Skeletal muscle cell (primary cell): ENCODE data around the gene ALKBH7.

Experiments used
- DNase-seq: peaks from one replicate; pipeline ENCODE4 v3.0.0-alpha.2; 2010; ENCODE audit warnings: low read depth
- H3K4me3 ChIP-seq: 2 replicates; pipeline ENCODE4 v1.5.1; 2011; ENCODE audit warnings: low read depth, mild to moderate bottlenecking, control low read depth, low read length, moderate library complexity

Gene ALKBH7

DNA sequence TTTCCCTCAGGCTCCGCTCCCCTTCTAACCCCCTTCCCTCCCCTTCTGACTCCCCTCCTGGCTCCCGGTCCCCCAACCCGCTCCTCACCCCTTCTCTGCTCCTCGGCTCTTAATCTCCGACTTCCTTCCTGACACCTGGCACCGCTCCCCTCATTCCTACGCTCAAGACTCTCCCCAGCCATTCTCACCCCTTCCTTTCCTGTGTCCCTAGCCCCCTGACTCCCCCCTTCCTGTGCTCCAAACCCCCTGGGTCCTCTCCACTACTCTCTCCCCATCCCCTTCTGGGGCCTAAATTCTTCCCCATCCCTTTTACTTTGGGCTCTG lies 10.6 kb upstream of the ALKBH7 start:
- no peak for DNase-seq
- peak overlapping the region; percentile 69 for H3K4me3 ChIP-seq

DNA sequence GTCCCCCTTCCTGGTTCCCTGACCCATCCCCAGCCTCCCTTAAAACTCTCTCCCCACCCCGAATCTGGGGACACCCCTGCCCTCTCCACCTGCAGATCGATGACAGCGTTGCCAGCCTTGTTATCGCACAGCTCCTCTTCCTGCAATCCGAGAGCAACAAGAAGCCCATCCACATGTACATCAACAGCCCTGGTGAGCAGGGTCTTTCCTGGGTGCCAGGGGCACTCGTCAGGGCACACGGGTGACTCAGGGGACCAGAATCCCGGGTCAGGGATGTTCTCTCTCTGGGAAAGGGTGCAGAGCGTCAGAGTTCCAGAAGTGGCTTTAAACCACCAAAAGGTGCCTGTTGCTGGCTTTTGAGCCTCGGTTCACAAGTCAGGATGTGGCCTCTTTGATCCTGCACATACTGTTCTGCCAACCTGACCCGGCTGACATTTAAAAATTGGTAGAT lies 10.2 kb upstream of the ALKBH7 start:
- no peak for DNase-seq

DNA sequence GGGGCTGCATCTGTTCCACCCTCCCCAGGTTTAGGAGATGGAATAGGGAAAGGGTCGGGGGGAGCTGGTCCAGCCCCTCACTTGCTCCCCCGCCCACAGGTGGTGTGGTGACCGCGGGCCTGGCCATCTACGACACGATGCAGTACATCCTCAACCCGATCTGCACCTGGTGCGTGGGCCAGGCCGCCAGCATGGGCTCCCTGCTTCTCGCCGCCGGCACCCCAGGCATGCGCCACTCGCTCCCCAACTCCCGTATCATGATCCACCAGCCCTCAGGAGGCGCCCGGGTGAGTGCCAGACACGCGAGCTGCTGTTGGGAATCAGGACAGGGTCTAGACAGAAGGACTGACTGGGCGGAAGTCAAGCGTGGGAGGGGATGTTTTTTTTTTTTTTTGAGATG lies 8.2 kb upstream of the ALKBH7 start:
- DNase-seq = no peak
- H3K4me3 ChIP-seq = no peak overlapping the region

More for the DNA sequence above, 10.2 kb upstream of the ALKBH7 start:
- peak overlapping the region; percentile 69 for H3K4me3 ChIP-seq

DNA sequence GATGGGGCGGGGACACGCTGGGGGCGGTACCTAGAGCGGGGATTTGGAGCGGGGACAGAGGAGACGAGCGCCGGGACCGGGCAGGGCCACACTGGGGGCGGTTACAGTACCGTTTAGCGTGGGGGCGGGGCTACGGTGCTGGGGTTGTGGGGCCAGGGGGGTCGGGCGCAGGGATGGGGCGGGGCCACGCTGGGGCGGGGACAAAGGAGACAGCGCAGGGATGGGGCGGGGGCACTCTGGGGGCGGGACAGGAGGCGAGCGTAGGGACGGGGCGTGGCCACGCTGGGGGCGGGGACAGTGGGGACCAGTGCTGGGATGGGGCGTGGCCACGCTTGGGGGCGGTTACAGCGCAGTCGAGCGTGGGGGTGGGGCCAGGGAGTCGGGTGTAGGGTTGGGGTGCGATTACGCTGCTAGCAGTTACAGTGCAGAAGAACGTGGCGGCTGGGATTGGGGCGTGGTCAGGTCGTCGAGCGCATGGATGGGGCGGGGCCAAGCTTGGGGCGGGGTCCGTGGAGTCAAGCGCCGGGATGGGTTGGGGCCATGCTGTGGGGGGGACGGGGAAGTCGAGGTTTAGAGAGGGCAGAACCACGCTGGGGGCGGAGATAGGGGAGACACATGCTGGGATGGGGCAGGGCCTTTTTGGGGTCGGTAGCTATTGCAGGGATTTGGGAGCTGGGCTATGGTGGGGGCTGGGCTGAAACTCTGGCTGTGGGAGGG lies 660 bp downstream of the ALKBH7 start:
- peak; percentile 95 for DNase-seq
- peak overlapping the region; percentile 78 for H3K4me3 ChIP-seq

DNA sequence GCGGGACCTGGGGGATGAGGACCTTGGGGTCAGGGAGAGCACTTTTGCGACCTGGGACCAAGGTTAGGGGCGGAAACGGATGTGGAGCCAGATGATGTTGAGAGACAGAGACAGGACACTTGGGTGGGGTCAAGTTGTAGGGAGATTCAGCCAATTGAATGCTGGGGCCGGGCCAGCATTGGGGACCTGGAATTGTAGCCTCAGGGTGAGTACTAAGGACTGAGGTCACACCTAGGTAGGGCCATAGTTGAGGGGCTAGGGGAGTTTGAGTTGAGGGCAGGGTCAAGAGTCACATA lies 1.2 kb downstream of the ALKBH7 start:
- H3K4me3 ChIP-seq = peak overlapping the region; percentile 52
- DNase-seq = no peak

DNA sequence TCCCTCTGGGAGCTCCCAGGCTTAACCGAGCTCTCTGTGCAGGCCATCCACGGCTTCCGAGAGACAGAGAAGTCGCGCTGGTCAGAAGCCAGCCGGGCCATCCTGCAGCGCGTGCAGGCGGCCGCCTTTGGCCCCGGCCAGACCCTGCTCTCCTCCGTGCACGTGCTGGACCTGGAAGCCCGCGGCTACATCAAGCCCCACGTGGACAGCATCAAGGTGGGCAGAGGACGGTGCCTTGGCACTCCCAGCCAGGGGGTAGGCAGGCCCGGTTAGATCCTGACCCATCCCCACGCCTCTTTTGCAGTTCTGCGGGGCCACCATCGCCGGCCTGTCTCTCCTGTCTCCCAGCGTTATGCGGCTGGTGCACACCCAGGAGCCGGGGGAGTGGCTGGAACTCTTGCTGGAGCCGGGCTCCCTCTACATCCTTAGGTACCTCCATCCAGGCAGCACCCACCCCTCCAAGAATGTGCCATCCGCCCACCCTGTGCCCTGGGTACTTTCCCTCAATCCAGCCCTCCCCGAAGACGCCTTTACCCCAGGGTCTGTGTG lies 1.6 kb downstream of the ALKBH7 start:
- H3K4me3 ChIP-seq = peak overlapping the region; percentile 52
- DNase-seq = no peak

DNA sequence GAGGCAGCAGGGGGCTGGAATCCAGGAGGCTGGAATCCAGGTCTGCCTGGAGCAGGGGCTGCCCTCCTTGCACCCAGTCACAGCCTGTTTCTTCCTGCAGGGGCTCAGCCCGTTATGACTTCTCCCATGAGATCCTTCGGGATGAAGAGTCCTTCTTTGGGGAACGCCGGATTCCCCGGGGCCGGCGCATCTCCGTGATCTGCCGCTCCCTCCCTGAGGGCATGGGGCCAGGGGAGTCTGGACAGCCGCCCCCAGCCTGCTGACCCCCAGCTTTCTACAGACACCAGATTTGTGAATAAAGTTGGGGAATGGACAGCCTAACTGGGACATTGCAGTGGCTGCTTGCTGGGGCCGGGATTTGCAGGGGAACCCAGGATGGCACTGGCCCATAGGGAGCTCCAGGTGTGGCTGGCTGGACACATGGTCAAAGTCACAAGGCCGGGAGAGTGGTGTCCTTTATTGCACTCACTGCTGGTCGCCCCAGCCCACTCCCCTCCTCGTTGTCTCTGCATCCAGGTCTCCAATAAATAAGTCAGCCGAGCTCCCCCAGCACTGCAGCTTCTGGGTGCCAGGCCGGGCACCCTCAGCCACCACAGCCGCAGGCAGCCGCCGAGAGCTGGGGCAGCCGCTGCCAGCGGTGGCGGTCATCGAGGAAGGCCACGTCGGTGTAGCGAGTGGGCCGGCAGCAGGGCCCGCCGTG lies 2.3 kb downstream of the ALKBH7 start:
- DNase-seq = no peak
- H3K4me3 ChIP-seq = no peak overlapping the region

DNA sequence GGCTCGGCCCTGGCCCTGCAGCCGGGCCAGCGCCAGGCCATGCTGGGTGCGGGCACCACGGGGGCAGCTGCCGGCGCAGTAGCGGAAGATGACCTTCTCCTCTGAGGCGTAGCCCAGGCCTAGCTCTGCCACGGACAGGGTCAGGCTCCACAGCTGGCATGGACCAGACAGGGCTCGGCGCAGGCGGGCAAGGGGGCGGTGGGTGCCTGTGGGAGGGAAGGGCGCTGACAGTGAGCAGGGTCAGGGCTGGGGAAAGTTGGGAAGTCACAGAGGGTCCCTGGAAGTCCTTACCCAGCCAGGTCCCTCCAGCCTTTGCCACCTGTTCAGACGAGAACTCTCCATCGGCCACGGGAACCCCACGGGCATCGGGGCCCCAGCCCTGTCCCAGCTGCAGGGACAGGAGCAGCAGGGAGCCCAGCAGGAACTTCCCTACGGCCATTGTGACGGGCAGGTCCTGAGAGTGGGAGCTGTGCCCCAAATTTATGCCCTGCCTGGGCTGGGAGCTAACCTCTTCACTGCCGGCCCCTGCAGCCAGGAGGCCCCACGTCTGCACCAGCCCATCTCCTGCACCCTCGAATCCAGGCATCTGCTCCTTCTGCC lies 2.9 kb downstream of the ALKBH7 start, which contains the start of gene PSPN:
Gene PSPN, minus strand, starts transcription at position 523 of the 600 bp plus-strand sequence. Its CDS starts 84 bp downstream, at position 439.
- no peak for DNase-seq
- no peak within 1 kb of the TSS for H3K4me3 ChIP-seq

DNA sequence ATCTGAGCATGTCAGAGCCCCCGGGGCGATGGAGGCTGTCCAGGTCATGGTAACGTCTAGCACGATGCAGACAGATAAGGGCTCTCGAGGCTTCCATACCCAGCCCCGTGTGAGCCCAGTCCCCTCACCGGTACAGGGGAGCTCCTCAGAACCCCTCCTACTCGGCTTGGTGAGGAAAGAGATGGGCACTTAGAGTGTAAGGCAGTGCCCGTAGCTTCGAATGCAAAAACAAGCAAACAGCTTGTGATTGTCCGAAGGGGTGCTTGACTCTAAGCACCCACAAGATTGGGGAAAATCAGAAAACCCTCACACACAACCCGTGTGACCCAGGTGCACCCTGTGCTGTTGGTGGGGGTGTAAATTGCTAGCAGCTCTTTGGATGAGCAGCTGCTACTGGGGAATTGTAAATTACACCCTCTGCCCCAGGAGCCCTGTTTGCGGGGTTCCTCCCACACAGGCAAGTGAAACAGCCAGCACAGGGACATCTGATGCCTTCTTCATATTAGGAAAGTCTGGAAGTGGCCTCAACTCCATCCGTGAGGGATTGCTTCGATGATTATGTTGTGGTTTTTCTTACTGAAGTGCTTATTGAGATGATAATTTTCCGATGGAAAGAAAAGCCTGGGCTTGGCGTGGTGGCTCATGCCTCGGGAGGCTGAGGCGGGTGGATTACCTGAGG lies 4.1 kb downstream of the ALKBH7 start:
- no peak overlapping the region for H3K4me3 ChIP-seq

DNA sequence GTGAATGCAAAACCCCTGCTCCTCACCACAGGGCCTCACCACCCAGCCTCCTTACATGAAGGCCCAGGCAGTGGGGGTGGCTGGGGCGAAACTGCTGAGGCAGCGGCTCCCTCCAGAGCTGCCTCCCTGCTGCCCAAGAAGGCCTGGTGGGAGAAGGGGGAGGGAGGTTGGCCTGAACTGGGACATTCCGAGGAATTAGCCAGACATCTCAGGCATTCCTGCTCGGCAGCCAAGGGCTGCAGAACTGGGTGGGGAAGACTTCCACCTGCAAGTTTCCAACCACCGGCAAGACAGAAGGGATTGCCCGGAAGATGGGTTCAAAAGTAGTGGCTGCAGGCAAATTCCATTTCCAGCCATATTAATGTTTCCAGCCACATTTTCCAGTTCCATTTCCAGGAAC lies 5.4 kb downstream of the ALKBH7 start:
- H3K4me3 ChIP-seq = no peak overlapping the region
- no peak for DNase-seq

More for the DNA sequence above, 4.1 kb downstream of the ALKBH7 start:
- no peak for DNase-seq

DNA sequence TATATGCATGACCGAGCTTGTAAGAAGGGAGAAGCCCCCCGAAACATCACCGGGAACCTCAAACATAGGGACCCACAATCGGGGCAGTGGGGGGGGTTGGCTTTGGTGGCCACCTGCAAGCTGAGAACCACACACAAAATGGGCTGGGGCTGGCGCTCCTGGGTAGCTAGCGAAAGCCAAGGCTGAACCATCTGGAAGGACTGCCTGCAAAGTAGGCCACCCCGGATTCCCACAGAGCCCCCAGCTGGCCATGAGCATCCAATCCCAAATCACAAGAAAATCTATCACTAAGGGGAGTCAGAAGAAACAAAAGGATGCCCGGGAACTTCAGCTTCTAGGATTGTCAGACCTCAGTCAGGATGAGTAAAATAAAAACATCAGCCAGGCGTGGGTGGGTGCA lies 5.9 kb downstream of the ALKBH7 start:
- H3K4me3 ChIP-seq = no peak overlapping the region
- no peak for DNase-seq

DNA sequence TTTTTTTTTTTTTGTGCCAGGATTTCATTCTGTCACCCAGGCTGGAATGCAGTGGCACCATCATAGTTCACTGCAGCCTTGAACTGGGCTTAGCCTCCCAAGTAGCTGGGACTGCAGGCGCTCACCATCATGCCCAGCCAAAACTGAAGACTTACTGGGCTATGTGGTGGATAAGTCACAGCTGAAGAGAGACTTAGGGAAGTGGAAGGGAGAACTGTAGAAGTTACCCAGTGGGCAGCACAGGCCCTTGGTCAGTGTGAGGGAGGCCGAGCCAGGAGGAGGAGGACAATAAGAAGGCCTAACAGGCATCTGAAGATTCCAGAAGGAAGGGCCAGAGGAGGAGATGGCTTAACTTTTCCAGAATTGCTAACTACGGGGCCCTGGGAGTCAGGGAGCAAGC lies 7.2 kb downstream of the ALKBH7 start:
- no peak for DNase-seq
- no peak overlapping the region for H3K4me3 ChIP-seq

DNA sequence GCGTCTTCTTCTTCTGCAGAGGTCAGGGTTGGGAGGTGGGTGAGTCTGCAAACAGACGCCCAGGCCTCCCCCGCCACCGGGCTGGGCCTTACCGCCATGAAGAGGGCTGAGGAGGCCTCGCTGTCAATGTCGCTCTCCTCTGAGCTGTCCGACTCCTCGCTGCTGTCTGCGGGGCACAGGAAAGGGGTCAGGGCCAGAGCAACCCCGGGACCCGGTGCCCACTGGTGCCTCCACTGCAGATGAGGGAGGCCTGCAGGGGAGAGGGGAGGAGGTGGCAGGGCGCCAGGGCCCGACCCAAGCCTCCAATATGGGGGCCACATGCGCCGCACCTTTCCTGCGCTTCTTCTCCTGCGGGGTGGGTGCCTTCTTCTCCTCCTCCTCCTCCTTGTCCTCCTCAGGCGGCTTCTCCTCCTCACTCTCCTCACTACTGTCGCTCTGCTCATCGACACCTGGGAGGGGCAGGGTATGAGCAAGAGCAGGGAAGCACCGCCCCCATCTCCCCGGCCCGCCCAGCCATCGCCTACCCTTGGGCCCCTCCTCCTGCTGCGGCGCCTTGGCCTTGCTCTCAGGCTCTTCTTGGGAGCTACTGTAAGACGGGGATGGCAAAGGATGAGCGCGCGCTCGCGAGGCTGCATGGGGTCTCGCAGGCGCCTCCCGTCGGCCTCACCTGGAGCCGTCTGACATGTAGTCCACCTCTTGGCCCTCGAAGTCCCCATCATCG lies 8.6 kb downstream of the ALKBH7 start:
- H3K4me3 ChIP-seq = no peak overlapping the region
- no peak for DNase-seq

DNA sequence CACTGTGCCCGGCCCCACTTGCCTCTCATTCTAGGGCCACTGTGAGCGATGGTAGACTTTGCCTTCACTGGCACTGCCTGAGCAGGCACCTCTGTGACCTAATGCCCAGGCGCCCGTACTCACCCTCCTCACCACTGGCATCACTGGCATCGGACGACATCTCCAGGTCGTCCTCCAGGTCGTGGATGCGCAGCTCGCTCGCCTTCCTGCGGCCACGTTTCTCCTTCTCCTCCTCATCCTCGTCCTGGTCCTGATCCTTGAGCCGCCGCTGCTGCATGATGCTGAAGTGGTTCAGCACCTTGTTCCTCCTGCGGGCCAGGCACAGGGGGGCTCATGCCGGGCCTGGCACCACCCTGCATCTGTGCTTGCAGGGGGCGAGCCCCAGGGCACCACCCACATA lies 10.6 kb downstream of the ALKBH7 start:
- no peak overlapping the region for H3K4me3 ChIP-seq
- DNase-seq = no peak

DNA sequence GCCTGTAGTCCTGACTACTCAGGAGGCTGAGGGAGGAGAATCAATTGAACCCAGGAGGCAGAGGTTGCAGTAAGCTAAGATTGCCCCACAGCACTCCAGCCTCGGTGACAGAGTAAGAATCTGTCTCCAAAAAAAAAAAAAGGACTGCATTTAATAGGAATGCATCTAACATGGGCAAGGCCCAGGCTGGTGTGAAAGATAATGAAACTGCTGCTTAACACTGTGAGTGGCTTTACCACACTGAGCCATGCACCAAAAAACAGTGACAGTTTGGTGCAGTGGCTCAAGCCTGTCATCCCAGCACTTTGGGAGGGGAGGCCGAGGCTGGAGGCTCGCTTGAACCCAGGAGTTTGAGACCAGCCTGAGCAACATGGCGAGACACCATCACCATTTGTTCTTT lies 11.8 kb downstream of the ALKBH7 start:
- H3K4me3 ChIP-seq = no peak overlapping the region
- no peak for DNase-seq

DNA sequence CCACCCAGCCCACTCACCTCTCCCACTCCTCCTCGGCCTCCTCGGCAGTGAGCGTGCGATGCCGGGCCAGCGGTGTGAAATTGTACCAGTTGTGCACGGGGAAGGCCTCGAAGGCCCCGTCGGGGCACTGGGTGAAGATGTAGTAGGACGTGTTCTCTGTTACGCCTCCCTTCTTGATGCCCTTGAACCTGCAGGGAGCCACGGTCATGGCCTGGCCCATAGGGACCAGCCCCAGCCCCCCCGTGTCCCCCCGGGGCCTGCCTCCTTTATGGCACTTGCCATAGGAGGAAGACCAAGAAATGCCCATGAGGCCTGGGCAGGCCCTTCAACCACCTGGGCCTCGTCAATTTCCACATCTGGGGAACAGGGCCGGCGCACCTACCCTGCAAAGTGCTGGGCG lies 14.8 kb downstream of the ALKBH7 start:
- DNase-seq = no peak
- no peak overlapping the region for H3K4me3 ChIP-seq

DNA sequence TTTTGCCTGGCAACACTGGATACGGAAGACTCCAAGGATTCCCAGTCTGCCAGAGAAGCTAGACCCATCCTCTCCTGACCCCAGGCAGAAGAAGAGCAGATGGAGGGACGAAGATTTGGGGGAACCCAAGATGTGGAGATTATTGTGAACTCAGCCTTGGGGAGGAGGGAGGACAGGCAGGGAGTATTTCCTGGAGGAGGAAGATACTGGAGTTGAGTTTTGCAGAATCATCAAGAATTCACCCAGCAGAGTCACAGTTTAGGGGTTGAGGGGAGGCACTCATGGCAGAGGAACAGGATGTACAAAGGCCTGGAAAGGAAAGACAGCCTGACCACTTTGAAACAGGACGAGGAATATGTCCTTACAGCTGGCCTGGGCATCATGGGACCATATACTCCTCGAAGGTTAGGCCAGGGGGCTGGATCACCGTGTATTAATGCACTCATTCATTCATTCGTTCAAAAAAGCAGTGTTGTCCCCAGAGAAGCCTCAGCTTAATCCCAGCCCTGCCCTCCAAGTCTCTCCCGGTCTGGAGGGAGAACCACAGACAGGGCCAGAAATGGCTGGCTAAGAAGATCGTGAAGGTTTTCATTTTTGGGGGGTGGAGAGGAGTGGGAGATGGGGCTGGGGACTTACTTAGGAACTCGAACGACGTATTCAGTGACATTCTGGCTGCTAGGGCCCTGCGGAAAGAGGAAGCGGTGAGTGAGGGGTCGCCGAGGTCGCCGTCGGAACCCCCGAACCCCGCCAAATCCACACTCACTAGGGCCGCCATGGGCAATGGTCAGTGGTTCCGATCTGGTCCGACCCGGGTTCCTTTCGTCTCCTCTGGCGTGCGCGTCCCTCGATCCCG lies 19.9 kb downstream of the ALKBH7 start:
- no peak for DNase-seq
- peak overlapping the region; percentile 88 for H3K4me3 ChIP-seq

DNA sequence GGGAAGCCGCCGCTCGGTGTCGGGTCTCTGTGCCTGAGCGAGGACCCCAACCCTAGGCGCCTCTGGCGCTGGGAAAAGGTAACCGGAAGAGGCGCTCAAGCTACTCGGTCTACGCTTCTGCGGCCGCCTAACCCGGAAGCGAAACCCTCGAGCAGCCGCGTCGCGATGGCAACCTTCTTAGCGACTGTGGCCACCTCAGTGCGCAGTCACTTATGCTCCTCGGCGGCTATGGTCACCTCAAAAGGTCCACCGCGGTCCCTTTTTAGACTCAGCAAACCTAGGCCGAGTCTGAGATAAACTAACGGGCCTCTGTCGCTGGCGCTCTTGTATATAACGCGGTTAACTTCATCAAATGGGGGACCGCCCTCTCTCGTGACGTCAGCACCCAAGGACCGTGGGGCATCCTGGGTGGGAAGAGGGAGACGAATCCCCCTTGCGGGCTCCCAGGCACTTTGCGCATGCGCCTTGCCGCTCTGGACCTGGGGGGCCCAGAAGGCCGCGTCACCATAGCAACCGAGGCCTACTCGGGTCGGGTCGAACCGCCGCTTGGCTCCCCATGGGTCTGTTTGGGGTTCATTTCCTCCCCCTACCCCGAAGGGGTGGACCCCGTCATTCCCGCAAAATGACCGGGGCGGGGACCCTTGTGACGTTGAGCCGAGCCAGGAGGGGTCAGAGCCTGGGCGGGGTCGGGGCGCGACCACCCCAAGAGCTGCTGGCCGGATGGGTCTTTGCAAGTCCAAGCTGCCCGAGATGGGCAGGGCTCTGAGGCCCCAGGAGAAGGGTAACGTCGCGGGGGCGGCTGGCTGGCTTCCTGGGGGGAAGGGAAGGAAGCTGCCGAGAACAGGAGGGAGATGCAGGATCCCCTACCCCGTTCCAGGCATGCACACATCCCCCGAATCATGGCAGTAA lies 20.7 kb downstream of the ALKBH7 start, which contains the start of gene GTF2F1:
Gene GTF2F1, minus strand, starts transcription at position 91 of the 909 bp plus-strand sequence. CDS start 169 bp downstream, outside the sequence.
- DNase-seq = peak; percentile 92
- peak within 1 kb of the TSS; percentile 88 for H3K4me3 ChIP-seq
